ENCODE measurements around the gene TMEM239. TPM values are rescaled to one million over a fixed set of nuclear protein-coding genes. Genes with fewer than 3 reads are reported as not detected.

Gene TMEM239
- total and polyA plus RNA-seq, 2 of the 8 experiments (the other 6 are each of a cell fraction or from before 2014, with no cell fraction given), result not detected

DNA sequence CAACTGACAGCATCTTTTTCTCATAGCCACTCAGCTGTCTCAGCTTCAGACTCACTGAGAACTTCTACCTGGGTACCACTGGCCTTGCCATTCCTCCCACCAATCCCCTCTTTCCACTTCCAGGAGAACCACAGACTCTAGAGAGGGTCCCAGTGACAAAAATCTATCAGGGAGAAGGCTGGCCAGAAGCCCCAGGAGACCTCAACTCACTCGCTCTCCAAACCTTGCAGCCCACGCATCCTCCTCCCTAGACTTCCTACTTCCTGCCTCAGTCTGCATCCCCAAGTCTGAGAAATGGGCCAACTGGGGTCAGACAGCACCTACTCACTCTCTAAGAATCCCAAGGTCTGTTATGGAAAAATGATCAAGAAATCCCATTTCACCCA lies 1.2 kb downstream of the TMEM239 start (continued):
- TF ChIP-seq SAP30 (IDR thresholded peaks at IDR 0.05; ENCODE audit: insufficient read depth, insufficient replicate concordance, low read length) (no peak), GTF2F1 (IDR thresholded peaks at IDR 0.05; ENCODE audit: borderline replicate concordance, low read depth, low read length) (no peak), ZNF274 (IDR thresholded peaks at IDR 0.05; ENCODE audit: borderline replicate concordance, extremely low read depth, low read length) (no peak), TAF7 (optimal IDR thresholded peaks at IDR 0.05; ENCODE audit: borderline replicate concordance, low read depth, low read length) (no peak)

Data from H1 (cell line).